RWPE2 (cell line): ENCODE results near the gene PCDH1.

ENCODE experiments used
- ATAC-seq: fragments of 200-7000 bp; cut with Tn5 transposase; 3 replicates; pipeline ENCODE4 v1.9.1; 2021; ENCODE audit warnings: low read depth
- DNase-seq: peaks from one replicate; pipeline ENCODE4 v3.0.0-alpha.2; 2020; ENCODE audit warnings: low spot score
- H3K27ac ChIP-seq: fragments of 450-650 bp; 2 replicates; pipeline ENCODE4 v1.5.1; 2017; ENCODE audit warnings: mild to moderate bottlenecking; ENCODE audit not compliant: poor library complexity, severe bottlenecking
- H3K27me3 ChIP-seq: fragments of 250-450 bp; sonication (Bioruptor Pico); 2 replicates; pipeline ENCODE4 v1.5.1; 2021; ENCODE audit warnings: mild to moderate bottlenecking, moderate library complexity; ENCODE audit not compliant: insufficient read depth, poor library complexity, severe bottlenecking
- H3K36me3 ChIP-seq: fragments of 250-450 bp; sonication (Bioruptor Pico); 2 replicates; pipeline ENCODE4 v1.5.1; 2020; ENCODE audit warnings: low read depth, mild to moderate bottlenecking, moderate library complexity
- H3K4me1 ChIP-seq: fragments of 250-450 bp; sonication (Bioruptor Pico); 2 replicates; pipeline ENCODE4 v1.5.1; 2021; ENCODE audit warnings: mild to moderate bottlenecking, moderate library complexity; ENCODE audit not compliant: insufficient read depth, poor library complexity, severe bottlenecking
- H3K4me3 ChIP-seq: fragments of 250-450 bp; sonication (Bioruptor Pico); 2 replicates; pipeline ENCODE4 v1.5.1; 2021; ENCODE audit warnings: mild to moderate bottlenecking, moderate library complexity; ENCODE audit not compliant: severe bottlenecking
- H3K9me3 ChIP-seq: fragments of 250-450 bp; sonication (Bioruptor Pico); 2 replicates; pipeline ENCODE4 v1.5.1; 2021; ENCODE audit warnings: mild to moderate bottlenecking, moderate library complexity; ENCODE audit not compliant: severe bottlenecking
- TF ChIP-seq, protein P1 (sequence below): fragments of 450-650 bp; IDR thresholded peaks from one replicate; pipeline ENCODE4 v1.5.1; 2017; ENCODE audit warnings: mild to moderate bottlenecking, moderate library complexity; ENCODE audit not compliant: poor library complexity, severe bottlenecking

PCDH1 gene

GRCh38 chr5:141843156-141843927 is 34.9 kb downstream of the PCDH1 start:
- DNase-seq (no peak), ATAC-seq (peak; percentile 24)
- TF ChIP-seq, protein P1, sequence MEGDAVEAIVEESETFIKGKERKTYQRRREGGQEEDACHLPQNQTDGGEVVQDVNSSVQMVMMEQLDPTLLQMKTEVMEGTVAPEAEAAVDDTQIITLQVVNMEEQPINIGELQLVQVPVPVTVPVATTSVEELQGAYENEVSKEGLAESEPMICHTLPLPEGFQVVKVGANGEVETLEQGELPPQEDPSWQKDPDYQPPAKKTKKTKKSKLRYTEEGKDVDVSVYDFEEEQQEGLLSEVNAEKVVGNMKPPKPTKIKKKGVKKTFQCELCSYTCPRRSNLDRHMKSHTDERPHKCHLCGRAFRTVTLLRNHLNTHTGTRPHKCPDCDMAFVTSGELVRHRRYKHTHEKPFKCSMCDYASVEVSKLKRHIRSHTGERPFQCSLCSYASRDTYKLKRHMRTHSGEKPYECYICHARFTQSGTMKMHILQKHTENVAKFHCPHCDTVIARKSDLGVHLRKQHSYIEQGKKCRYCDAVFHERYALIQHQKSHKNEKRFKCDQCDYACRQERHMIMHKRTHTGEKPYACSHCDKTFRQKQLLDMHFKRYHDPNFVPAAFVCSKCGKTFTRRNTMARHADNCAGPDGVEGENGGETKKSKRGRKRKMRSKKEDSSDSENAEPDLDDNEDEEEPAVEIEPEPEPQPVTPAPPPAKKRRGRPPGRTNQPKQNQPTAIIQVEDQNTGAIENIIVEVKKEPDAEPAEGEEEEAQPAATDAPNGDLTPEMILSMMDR: no peak
- H3K4me1 ChIP-seq: peaks cover 12% of the 10 kb centered on the region
- no peaks in the 10 kb centered on the region for H3K36me3 ChIP-seq
- H3K27me3 ChIP-seq: no peaks in the 10 kb centered on the region
- no peak overlapping the region for H3K4me3 ChIP-seq
- H3K9me3 ChIP-seq: no peaks in the 10 kb centered on the region
- H3K27ac ChIP-seq: no peak overlapping the region

- H3K4me1 ChIP-seq: peaks cover 11% of the 10 kb centered on the region
- DNase-seq: no peak
- no peak overlapping the region for H3K27ac ChIP-seq
- H3K9me3 ChIP-seq: no peaks in the 10 kb centered on the region
- H3K36me3 ChIP-seq: no peaks in the 10 kb centered on the region
- ATAC-seq: peak; percentile 30; the same call in 2 of the 3 replicates
- no peak overlapping the region for H3K4me3 ChIP-seq
- no peaks in the 10 kb centered on the region for H3K27me3 ChIP-seq
- TF ChIP-seq, protein P1: no peak
Measured at GRCh38 chr5:141841378-141842180, 36.6 kb downstream of the PCDH1 start.

- Histone ChIP-seq H3K9me3 (no peaks in the 10 kb centered on the region), H3K4me1 (peaks cover 11% of the 10 kb centered on the region), H3K4me3 (no peak overlapping the region), H3K27ac (no peak overlapping the region), H3K36me3 (no peaks in the 10 kb centered on the region), H3K27me3 (no peaks in the 10 kb centered on the region)
- DNase-seq: no peak
- no peak for ATAC-seq
- TF ChIP-seq, protein P1: no peak
Measured at GRCh38 chr5:141840826-141841360, 37.3 kb downstream of the PCDH1 start.

DNA sequence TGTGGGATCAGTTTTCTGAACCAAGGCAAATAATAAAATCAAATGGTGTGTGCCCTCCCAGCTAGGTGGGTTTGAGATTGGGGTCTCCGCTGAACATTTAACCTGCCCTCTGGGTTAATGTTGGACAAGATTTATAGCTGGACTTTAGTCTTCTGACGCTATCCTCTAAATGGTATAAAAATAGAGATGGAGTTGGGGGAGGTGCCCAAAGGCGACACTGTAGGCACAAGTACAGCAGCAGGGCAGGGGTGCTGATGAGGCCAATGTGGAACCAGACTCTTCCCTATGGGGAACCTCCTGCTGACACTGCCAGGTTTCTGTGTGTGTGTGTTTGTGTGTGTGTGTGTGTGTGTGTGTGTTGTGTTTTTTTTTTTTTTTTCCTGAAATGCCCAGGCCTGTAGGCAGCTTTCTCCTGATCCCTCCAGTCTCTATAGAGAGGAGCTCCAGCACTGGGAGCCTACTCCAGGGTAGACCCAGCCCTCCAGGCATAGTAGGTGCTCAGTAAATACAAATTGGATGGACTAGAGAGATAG is 37.9 kb downstream of the PCDH1 start:
- no peaks in the 10 kb centered on the region for H3K9me3 ChIP-seq
- ATAC-seq (no peak), DNase-seq (no peak)
- H3K36me3 ChIP-seq: no peaks in the 10 kb centered on the region
- no peak overlapping the region for H3K4me3 ChIP-seq
- peaks cover 11% of the 10 kb centered on the region for H3K4me1 ChIP-seq
- H3K27ac ChIP-seq: no peak overlapping the region
- TF ChIP-seq, protein P1: no peak
- H3K27me3 ChIP-seq: no peaks in the 10 kb centered on the region
